ENCODE results near the gene MYLK. TPM values are rescaled to one million over a fixed set of nuclear protein-coding genes. Genes with fewer than 3 reads are reported as not detected.

Gene MYLK
- polyA plus RNA-seq, 1 donor (not counting 4 experiments of a cell fraction or from before 2014, with no cell fraction given): 7.8 TPM

DNA sequence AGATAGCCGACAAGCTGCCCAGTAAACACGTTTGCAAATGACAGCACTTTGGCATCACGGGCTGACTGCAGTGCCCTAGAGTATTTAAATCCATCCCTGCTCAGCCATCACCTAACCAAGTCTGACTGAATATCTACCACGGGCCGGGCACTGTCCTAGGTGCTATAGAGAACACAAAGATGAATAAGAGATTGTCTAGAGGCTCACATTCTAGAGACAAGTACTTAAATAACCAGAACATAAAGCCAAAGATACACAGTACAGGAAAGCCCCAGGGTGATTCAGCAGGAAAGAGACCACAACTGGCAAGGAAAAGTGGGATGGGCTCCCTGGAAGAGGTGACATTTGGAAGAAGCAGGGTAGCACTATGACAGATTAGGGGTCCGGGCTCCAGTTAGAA is 103.5 kb downstream of the MYLK start:
- FAIRE-seq: no peak
- DNase-seq (ENCODE audit: low read depth, low spot score): no peak
- no peak for TF ChIP-seq EZH2 (IDR thresholded peaks at IDR 0.05; ENCODE audit: low read length)
- TF ChIP-seq, protein P1, sequence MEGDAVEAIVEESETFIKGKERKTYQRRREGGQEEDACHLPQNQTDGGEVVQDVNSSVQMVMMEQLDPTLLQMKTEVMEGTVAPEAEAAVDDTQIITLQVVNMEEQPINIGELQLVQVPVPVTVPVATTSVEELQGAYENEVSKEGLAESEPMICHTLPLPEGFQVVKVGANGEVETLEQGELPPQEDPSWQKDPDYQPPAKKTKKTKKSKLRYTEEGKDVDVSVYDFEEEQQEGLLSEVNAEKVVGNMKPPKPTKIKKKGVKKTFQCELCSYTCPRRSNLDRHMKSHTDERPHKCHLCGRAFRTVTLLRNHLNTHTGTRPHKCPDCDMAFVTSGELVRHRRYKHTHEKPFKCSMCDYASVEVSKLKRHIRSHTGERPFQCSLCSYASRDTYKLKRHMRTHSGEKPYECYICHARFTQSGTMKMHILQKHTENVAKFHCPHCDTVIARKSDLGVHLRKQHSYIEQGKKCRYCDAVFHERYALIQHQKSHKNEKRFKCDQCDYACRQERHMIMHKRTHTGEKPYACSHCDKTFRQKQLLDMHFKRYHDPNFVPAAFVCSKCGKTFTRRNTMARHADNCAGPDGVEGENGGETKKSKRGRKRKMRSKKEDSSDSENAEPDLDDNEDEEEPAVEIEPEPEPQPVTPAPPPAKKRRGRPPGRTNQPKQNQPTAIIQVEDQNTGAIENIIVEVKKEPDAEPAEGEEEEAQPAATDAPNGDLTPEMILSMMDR (optimal IDR thresholded peaks at IDR 0.05 in 1 of 3, IDR thresholded peaks at IDR 0.05 in 1 of 3, conservative IDR thresholded peaks at IDR 0.05 in 1 of 3; ENCODE audit: extremely low read depth in 1 of 3, insufficient read depth in 2 of 3, low read length in 3 of 3): no peak
- Histone ChIP-seq H3K4me1 (ENCODE audit: control insufficient read depth, extremely low read depth, insufficient read depth, low read length) (no peaks in the 10 kb centered on the region), H3K27me3 (ENCODE audit: control insufficient read depth, extremely low read depth, insufficient read depth, low read length) (no peaks in the 10 kb centered on the region), H3K27ac (ENCODE audit: control insufficient read depth, insufficient read depth, low read length) (no peak overlapping the region), H4K20me1 (ENCODE audit: control insufficient read depth, extremely low read depth, insufficient read depth, low read length) (peaks cover 2% of the 10 kb centered on the region), H2AFZ (ENCODE audit: control insufficient read depth, low read length) (no peak overlapping the region), H3K4me3 (ENCODE audit: control insufficient read depth in 2 of 3, extremely low read depth in 1 of 3, insufficient read depth in 2 of 3, low read depth in 1 of 3, low read length in 3 of 3) (no peak overlapping the region), H3K9me3 (ENCODE audit: control insufficient read depth, low read depth, low read length) (no peaks in the 10 kb centered on the region), H3K9ac (ENCODE audit: control insufficient read depth, extremely low read depth, insufficient read depth, low read length) (no peak overlapping the region), H3K36me3 (ENCODE audit: control insufficient read depth in 2 of 2, extremely low read depth in 1 of 2, insufficient read depth in 2 of 2, low read length in 2 of 2) (no peaks in the 10 kb centered on the region), H3K9me1 (ENCODE audit: control insufficient read depth, extremely low read depth, insufficient read depth, low read length) (no peaks in the 10 kb centered on the region), H3K4me2 (ENCODE audit: control insufficient read depth, extremely low read depth, insufficient read depth, low read depth, low read length) (no peak overlapping the region), H3K79me2 (ENCODE audit: control insufficient read depth, insufficient read depth, low read length) (no peaks in the 10 kb centered on the region)
- dilution Hi-C loops (cut with MboI; ENCODE audit: extremely low pct_ligation_motif_present, low sequenced_read_pairs): no loop called here

DNA sequence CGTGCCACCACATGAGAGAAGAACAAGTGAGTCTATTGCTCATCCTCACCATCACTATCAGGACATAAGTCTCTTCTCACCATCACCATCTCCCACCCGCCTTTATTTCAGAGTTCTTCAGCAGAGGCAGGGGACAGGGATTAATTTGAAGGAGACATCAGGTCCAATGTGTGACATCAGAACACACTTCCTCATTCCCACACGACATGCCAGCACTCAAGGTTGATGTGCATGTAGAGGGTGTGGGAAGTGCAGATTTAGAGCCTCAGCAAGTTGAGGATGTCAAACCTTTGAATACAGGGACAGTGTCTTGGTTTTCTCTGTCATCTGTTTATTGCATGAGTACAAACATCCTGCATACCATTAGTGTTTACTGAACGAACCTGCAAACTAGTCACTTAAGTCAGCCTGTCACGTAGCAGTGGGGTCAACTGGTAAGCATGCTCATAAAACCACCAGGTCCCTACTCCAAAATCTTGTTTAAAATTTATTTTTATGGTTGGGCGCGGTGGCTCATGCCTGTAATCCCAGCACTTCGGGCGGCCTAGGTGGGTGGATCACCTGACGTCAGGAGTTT is 104.4 kb downstream of the MYLK start:
- no peak for DNase-seq (ENCODE audit: low read depth, low spot score)
- no peak overlapping the region for H3K4me2 ChIP-seq (ENCODE audit: control insufficient read depth, extremely low read depth, insufficient read depth, low read depth, low read length)
- FAIRE-seq: no peak
- H3K9ac ChIP-seq (ENCODE audit: control insufficient read depth, extremely low read depth, insufficient read depth, low read length): no peak overlapping the region
- H3K36me3 ChIP-seq (ENCODE audit: control insufficient read depth in 2 of 2, extremely low read depth in 1 of 2, insufficient read depth in 2 of 2, low read length in 2 of 2): no peaks in the 10 kb centered on the region
- no peaks in the 10 kb centered on the region for H3K9me3 ChIP-seq (ENCODE audit: control insufficient read depth, low read depth, low read length)
- peaks cover 2% of the 10 kb centered on the region for H4K20me1 ChIP-seq (ENCODE audit: control insufficient read depth, extremely low read depth, insufficient read depth, low read length)
- H2AFZ ChIP-seq (ENCODE audit: control insufficient read depth, low read length): no peak overlapping the region
- H3K4me1 ChIP-seq (ENCODE audit: control insufficient read depth, extremely low read depth, insufficient read depth, low read length): no peaks in the 10 kb centered on the region
- no peaks in the 10 kb centered on the region for H3K9me1 ChIP-seq (ENCODE audit: control insufficient read depth, extremely low read depth, insufficient read depth, low read length)
- H3K27ac ChIP-seq (ENCODE audit: control insufficient read depth, insufficient read depth, low read length): no peak overlapping the region
- TF ChIP-seq EZH2 (IDR thresholded peaks at IDR 0.05; ENCODE audit: low read length): no peak
- TF ChIP-seq, protein P1 (optimal IDR thresholded peaks at IDR 0.05 in 1 of 3, IDR thresholded peaks at IDR 0.05 in 1 of 3, conservative IDR thresholded peaks at IDR 0.05 in 1 of 3; ENCODE audit: extremely low read depth in 1 of 3, insufficient read depth in 2 of 3, low read length in 3 of 3): no peak
- H3K79me2 ChIP-seq (ENCODE audit: control insufficient read depth, insufficient read depth, low read length): no peaks in the 10 kb centered on the region
- no peak overlapping the region for H3K4me3 ChIP-seq (ENCODE audit: control insufficient read depth in 2 of 3, extremely low read depth in 1 of 3, insufficient read depth in 2 of 3, low read depth in 1 of 3, low read length in 3 of 3)
- H3K27me3 ChIP-seq (ENCODE audit: control insufficient read depth, extremely low read depth, insufficient read depth, low read length): no peaks in the 10 kb centered on the region
- dilution Hi-C loops (cut with MboI; ENCODE audit: extremely low pct_ligation_motif_present, low sequenced_read_pairs): no loop called here

Data from keratinocyte (primary cell).